ENCODE data around the gene JUND. TPM values are rescaled to one million over a fixed set of nuclear protein-coding genes. Genes with fewer than 3 reads are reported as not detected.
"Not testable (repeated sequence)": the region's sequence is repeated elsewhere in the genome, so short reads cannot be mapped to it uniquely, and the experiment has no call there.

Gene JUND
- 100 to 1,000 TPM; 366 to 394 TPM for total RNA-seq

- Mint-ChIP-seq H3K4me1 (peaks cover 39% of the 10 kb centered on the region), H3K9me3 (no peaks in the 10 kb centered on the region), H3K36me3 (peaks cover 28% of the 10 kb centered on the region), H3K27me3 (no peaks in the 10 kb centered on the region), H3K27ac (peak within 1 kb of the TSS; percentile 98), H3K4me3 (peak within 1 kb of the TSS; percentile 90)
- ATAC-seq (ENCODE audit: low read depth) (peak; percentile 73), DNase-seq (peak; percentile 99)
- POLR2A ChIA-PET = interaction anchor here (0.5 to 12.8 kb wide), 47 partner anchors 10 to 876 kb away, joined by 3 to 1033 read pairs (median 4); partner anchors contain the start of genes BST2, IL12RB1, KXD1 and LSM4
These were observed at the start of gene JUND for GRCh38 chr19:18281082-18282020. JUND (minus strand) TSS chr19:18281622; CDS start chr19:18281484, 138 bp downstream.

GRCh38 chr19:18330868-18331267 lies 49.4 kb upstream of the JUND start:
- Mint-ChIP-seq H3K27ac (no peak overlapping the region), H3K9me3 (no peaks in the 10 kb centered on the region), H3K27me3 (no peaks in the 10 kb centered on the region), H3K36me3 (no peaks in the 10 kb centered on the region), H3K4me1 (peaks cover 8% of the 10 kb centered on the region), H3K4me3 (no peak overlapping the region)
- ATAC-seq (ENCODE audit: low read depth) = no peak
- POLR2A ChIA-PET = interaction anchor here (7.6 kb wide), 1 partner anchor 52 kb away, joined by 210 read pairs; the partner anchor contains the start of gene JUND
- no peak for DNase-seq

- Mint-ChIP-seq H3K4me1 (peaks cover 9% of the 10 kb centered on the region), H3K36me3 (no peaks in the 10 kb centered on the region), H3K27ac (no peak overlapping the region), H3K27me3 (no peaks in the 10 kb centered on the region), H3K4me3 (peak overlapping the region; percentile 68), H3K9me3 (no peaks in the 10 kb centered on the region)
- DNase-seq (no peak), ATAC-seq (ENCODE audit: low read depth) (no peak)
- POLR2A ChIA-PET = interaction anchor here (0.7 to 7.6 kb wide), 8 partner anchors 8 to 137 kb away, joined by 3 to 210 read pairs (median 4); partner anchors contain the start of gene JUND
These were observed 47.6 kb upstream of the JUND start for GRCh38 chr19:18329035-18329376.

- DNase-seq = peak; percentile 70
- Mint-ChIP-seq H3K9me3 (no peaks in the 10 kb centered on the region), H3K4me3 (peak overlapping the region; percentile 68), H3K27ac (peak overlapping the region; percentile 23), H3K27me3 (no peaks in the 10 kb centered on the region), H3K4me1 (peaks cover 14% of the 10 kb centered on the region), H3K36me3 (no peaks in the 10 kb centered on the region)
- ATAC-seq (ENCODE audit: low read depth) = peak; percentile 99
- POLR2A ChIA-PET = interaction anchor here (0.7 to 7.6 kb wide), 7 partner anchors 8 to 137 kb away, joined by 3 to 210 read pairs (median 4); partner anchors contain the start of gene JUND
These were observed 47.1 kb upstream of the JUND start for GRCh38 chr19:18328340-18329034.

- no peak for ATAC-seq (ENCODE audit: low read depth)
- Mint-ChIP-seq H3K9me3 (no peaks in the 10 kb centered on the region), H3K36me3 (peaks cover 3% of the 10 kb centered on the region), H3K4me3 (no peak overlapping the region), H3K27ac (no peak overlapping the region), H3K27me3 (no peaks in the 10 kb centered on the region), H3K4me1 (peaks cover 22% of the 10 kb centered on the region)
- POLR2A ChIA-PET = interaction anchor here (0.6 to 7.6 kb wide), 5 partner anchors 23 to 265 kb away, joined by 3 to 210 read pairs (median 4); partner anchors contain the start of gene JUND
- DNase-seq = no peak
These were observed 45.4 kb upstream of the JUND start for GRCh38 chr19:18326772-18327171.

- H3K9me3 Mint-ChIP-seq; H3K27me3 Mint-ChIP-seq; ATAC-seq (ENCODE audit: low read depth); DNase-seq; H3K4me3 Mint-ChIP-seq: not testable (repeated sequence)
- POLR2A ChIA-PET = interaction anchor here (7.6 kb wide), 1 partner anchor 46 kb away, joined by 210 read pairs; the partner anchor contains the start of gene JUND
- Mint-ChIP-seq H3K36me3 (peaks cover 24% of the 10 kb centered on the region), H3K4me1 (peaks cover 43% of the 10 kb centered on the region), H3K27ac (peak overlapping the region; percentile 97)
These were observed 42.9 kb upstream of the JUND start for GRCh38 chr19:18324373-18324731.

- H3K27me3 Mint-ChIP-seq = no peaks in the 10 kb centered on the region
- POLR2A ChIA-PET = interaction anchor here (0.6 to 17.4 kb wide), 13 partner anchors 13 to 463 kb away, joined by 3 to 1033 read pairs (median 12); partner anchors contain the start of genes IQCN, JUND, MPV17L2 and RAB3A
- peak within 1 kb of the TSS; percentile 97 for H3K27ac Mint-ChIP-seq
- H3K9me3 Mint-ChIP-seq = no peaks in the 10 kb centered on the region
- peaks cover 29% of the 10 kb centered on the region for H3K36me3 Mint-ChIP-seq
- peak; percentile 94 for ATAC-seq (ENCODE audit: low read depth)
- peaks cover 46% of the 10 kb centered on the region for H3K4me1 Mint-ChIP-seq
- peak; percentile 99 for DNase-seq
- peak within 1 kb of the TSS; percentile 94 for H3K4me3 Mint-ChIP-seq
These were observed 41.5 kb upstream of the JUND start, which contains the start of gene LSM4 for GRCh38 chr19:18322759-18323460. LSM4 (minus strand) TSS chr19:18323076; CDS start chr19:18323020, 56 bp downstream.

GRCh38 chr19:18322318-18322758 lies 40.9 kb upstream of the JUND start:
- H3K27ac Mint-ChIP-seq = peak overlapping the region; percentile 97
- ATAC-seq (ENCODE audit: low read depth) (no peak), DNase-seq (no peak)
- peaks cover 29% of the 10 kb centered on the region for H3K36me3 Mint-ChIP-seq
- POLR2A ChIA-PET = interaction anchor here (0.6 to 17.4 kb wide), 14 partner anchors 12 to 463 kb away, joined by 3 to 1033 read pairs (median 11); partner anchors contain the start of genes IQCN, JUND, MPV17L2 and RAB3A
- H3K4me1 Mint-ChIP-seq = peaks cover 52% of the 10 kb centered on the region
- H3K4me3 Mint-ChIP-seq = peak overlapping the region; percentile 94
- no peaks in the 10 kb centered on the region for H3K9me3 Mint-ChIP-seq
- no peaks in the 10 kb centered on the region for H3K27me3 Mint-ChIP-seq

GRCh38 chr19:18321734-18322102 lies 40.3 kb upstream of the JUND start:
- ATAC-seq (ENCODE audit: low read depth) = no peak
- H3K9me3 Mint-ChIP-seq = no peaks in the 10 kb centered on the region
- H3K27ac Mint-ChIP-seq = peak overlapping the region; percentile 97
- H3K36me3 Mint-ChIP-seq = peaks cover 29% of the 10 kb centered on the region
- H3K4me1 Mint-ChIP-seq = peaks cover 52% of the 10 kb centered on the region
- H3K27me3 Mint-ChIP-seq = no peaks in the 10 kb centered on the region
- H3K4me3 Mint-ChIP-seq = peak overlapping the region; percentile 94
- POLR2A ChIA-PET = interaction anchor here (0.7 to 17.4 kb wide), 12 partner anchors 12 to 118 kb away, joined by 3 to 1033 read pairs (median 15); partner anchors contain the start of genes IQCN, JUND, RAB3A and SSBP4
- DNase-seq = no peak

- Mint-ChIP-seq H3K9me3 (no peaks in the 10 kb centered on the region), H3K4me1 (peaks cover 52% of the 10 kb centered on the region), H3K27me3 (no peaks in the 10 kb centered on the region), H3K4me3 (peak overlapping the region; percentile 94), H3K27ac (peak overlapping the region; percentile 97), H3K36me3 (peaks cover 30% of the 10 kb centered on the region)
- POLR2A ChIA-PET = interaction anchor here (1.8 to 17.4 kb wide), 10 partner anchors 11 to 117 kb away, joined by 5 to 1033 read pairs (median 22); partner anchors contain the start of genes IQCN, JUND, RAB3A and SSBP4
- no peak for ATAC-seq (ENCODE audit: low read depth)
- no peak for DNase-seq
These were observed 39.7 kb upstream of the JUND start for GRCh38 chr19:18320865-18321733.

GRCh38 chr19:18319591-18320135 lies 38.2 kb upstream of the JUND start:
- ATAC-seq (ENCODE audit: low read depth) (no peak), DNase-seq (no peak)
- POLR2A ChIA-PET = interaction anchor here (0.6 to 17.4 kb wide), 7 partner anchors 10 to 1348 kb away, joined by 3 to 1033 read pairs (median 67); partner anchors contain the start of genes IQCN and JUND
- Mint-ChIP-seq H3K4me3 (peak overlapping the region; percentile 94), H3K27me3 (no peaks in the 10 kb centered on the region), H3K9me3 (no peaks in the 10 kb centered on the region), H3K4me1 (peaks cover 57% of the 10 kb centered on the region), H3K27ac (peak overlapping the region; percentile 89), H3K36me3 (peaks cover 35% of the 10 kb centered on the region)

Data from activated naive CD8-positive, alpha-beta T cell treated with anti-CD3 and anti-CD28 coated beads, Interleukin-2, amount 10 ng/mL, durations not matched to agents 7 days and 5 days (primary cell).